Right ventricle myocardium superior (tissue), 1 donor: ENCODE results near the gene ACLY. TPM values are rescaled to one million over a fixed set of nuclear protein-coding genes. Genes with fewer than 3 reads are reported as not detected.
"Not testable (repeated sequence)": the region's sequence is repeated elsewhere in the genome, so short reads cannot be mapped to it uniquely, and the experiment has no call there.

Source experiments
- ATAC-seq: fragments of 200-7000 bp; cut with Tn5 transposase; one replicate; pipeline ENCODE4 v1.9.1; 2020; ENCODE audit warnings: mild to moderate bottlenecking; ENCODE audit not compliant: poor library complexity
- DNase-seq: peaks from one replicate; pipeline ENCODE4 v3.0.0-alpha.2; 2020
- intact Hi-C: fragments of 100-400 bp; cut with DNase I; formaldehyde crosslinking; loops from one replicate; pipeline ENCODE4 v1.11.2; 2022
- total RNA-seq: library from RNA; stranded (reverse); fragmentation: NEBNext Ultra II Directional; extraction: Animal tissue kit (Norgen Biotek cat#: 25700); gene quantifications from one replicate; pipeline ENCODE4 v1.2.1, GENCODE V29; 2021
- donor health status: DM: no; HTN: yes; CAD: no; lungs with severe emphysema.

ACLY gene
- total RNA-seq, 1 donor from 2014 or later = 24.0 TPM

DNA sequence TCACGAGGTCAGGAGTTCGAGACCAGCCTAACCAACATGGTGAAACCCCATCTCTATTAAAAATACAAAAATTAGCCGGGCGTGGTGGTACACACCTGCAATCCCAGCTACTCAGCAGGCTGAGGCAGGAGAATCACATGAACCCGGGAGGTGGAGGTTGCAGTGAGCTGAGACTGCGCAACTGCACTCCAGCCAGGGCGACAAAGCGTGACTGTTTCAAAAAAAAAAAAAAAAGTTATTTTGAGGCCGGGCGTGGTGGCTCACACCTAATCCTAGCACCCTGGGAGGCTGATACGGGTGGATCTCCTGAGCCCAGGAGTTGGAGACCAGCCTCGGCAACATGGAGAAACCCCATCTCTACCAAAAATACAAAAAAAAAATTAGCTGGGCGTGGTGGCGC lies 67.4 kb downstream of the ACLY start:
- DNase-seq, ATAC-seq, intact Hi-C loops: not testable (repeated sequence)

DNA sequence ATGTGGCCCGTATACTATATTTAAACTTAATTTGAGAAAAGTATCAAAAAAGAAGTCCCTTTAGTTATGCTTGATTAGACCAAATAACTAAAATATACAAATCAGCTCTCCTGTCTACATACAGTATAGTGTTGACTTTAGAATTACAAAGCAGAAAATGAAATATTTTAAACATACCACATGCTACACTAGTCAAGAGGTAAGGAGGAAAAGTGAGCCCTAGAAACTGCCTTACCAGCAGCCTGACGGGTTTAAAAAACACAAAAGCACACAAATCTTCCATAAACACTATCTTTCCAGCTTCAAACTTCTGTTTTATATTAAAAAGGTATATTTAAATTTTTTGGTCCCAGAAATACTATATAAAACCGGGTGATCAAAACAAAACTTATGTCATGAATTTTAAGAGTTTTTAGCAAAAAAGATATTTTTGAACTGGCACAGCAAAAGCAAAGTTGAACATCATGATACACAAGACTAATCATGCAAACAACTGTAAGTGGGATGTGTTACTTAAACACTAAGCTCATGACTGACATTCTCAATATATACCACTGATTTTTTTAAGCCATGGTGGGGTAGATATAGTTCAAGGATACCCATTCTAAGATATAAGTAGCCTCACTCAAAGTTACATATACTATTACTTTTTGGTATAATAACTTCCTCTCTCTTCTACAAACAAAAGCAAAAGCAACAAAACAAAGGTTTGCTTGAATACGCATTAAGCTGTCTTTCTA lies 69.3 kb downstream of the ACLY start:
- ATAC-seq (no peak), DNase-seq (no peak)
- intact Hi-C loops = no loop called here

DNA sequence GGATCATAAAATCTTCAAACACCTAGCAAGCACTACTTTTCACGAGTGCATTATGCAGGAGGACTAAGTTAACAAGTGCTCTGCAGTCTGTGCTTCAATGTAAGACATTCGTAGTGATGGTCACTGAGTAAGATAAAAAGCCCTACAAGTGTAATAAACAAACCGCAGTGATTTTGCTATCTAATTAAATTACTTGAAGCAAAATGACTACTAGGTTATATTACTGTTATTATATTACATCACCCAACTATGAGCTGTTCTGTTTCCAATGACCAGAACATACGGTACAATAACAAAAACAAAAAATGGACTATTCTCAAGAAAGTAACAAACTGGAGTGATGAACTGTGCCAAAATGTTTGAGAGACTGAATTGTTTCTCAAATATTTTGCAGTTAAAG lies 70.0 kb downstream of the ACLY start:
- no peak for ATAC-seq
- no peak for DNase-seq
- intact Hi-C loops = no loop called here

DNA sequence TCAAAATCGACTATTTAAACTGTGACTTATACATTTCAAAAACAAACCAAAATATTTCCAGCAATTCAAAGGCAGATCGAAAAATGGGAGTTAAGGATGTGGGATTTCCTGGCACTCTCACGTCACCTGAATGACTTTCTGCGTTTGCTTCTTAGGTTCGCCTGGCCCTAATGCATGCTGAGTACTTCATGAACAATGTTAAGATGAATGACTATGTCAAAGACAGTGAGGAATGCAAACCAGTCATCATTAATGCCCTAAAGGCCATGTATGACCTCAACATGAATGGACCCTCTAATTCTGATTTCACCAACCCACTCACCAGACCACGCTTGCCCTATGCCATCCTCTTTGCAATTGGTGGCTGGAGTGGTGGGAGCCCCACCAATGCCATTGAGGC lies 73.8 kb downstream of the ACLY start:
- intact Hi-C loops = no loop called here
- no peak for DNase-seq
- ATAC-seq = no peak

DNA sequence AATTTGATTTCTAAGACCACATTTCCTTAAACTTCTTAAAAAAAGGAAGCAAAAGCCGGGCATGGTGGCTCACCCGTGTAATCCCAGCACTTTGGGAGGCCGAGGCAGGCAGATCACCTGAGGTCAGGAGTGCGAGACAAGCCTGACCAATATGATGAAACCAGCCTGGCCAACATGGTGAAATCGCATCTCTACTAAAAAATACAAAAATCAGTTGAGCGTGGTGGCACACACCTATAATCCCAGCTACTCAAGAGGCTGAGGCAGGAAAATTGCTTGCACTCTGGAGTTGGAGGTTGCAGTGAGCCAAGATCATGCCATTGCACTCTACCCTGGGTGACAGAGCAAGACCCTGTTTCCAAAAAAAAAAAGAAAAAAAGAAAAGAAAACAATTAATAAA lies 78.0 kb downstream of the ACLY start:
- DNase-seq, intact Hi-C loops, ATAC-seq: not testable (repeated sequence)

DNA sequence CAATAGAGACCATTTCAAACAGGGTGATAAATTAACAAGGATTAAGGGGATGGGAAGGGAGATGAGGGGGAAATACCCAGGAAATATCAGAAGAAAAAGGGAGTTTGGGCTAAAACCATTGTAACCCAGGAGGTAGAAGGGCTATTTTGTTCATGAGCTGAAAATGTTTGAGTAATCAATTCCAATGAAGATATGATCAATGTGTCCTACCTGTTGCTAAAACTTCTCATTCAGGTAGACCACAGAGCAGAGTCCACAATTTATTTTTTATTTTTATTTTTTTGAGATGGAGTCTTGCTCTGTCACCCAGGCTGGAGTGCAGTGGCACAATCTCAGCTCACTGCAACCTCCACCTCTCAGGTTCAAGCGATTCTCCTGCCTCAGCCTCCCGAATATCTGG lies 79.3 kb downstream of the ACLY start:
- ATAC-seq, DNase-seq, intact Hi-C loops: not testable (repeated sequence)

DNA sequence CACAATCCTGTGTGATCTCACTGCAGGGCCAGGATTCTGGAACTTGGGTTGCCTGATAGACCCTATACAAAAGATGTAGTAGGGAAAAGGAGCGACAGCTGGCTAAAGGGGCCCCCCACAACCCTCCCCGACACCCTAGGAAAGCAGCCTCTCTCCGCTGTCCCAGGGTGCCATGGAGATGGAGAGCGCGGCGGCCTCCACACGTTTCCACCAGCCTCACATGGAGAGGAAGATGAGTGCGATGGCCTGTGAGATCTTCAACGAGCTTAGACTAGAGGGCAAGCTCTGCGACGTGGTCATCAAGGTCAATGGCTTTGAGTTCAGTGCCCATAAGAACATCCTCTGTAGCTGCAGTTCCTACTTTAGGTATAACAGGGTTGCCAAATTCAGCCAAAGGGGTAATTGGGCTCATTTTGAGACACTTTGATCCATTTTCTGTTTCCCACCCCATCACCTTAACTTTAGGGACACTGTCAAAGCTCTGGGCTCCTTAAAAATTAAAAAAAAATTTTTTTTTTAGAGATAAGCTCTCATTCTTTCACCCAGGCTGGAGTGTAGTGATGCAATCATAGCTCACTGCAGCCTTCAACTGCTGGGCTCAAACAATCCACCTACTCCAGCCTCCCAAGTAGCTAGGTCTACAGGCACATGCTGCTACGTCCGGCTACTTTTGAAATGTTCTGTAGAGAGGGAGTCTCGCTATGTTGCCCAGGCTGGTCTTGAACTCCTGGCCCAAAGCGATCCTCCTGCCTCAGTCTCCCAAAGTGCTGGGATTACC lies 80.8 kb downstream of the ACLY start, which contains the start of gene KLHL10:
Gene KLHL10 (plus strand): TSS at position 65 of the 778 bp plus-strand sequence. CDS start 108 bp downstream, at position 173.
- DNase-seq (no peak), ATAC-seq (no peak)
- intact Hi-C loops = no loop called here

DNA sequence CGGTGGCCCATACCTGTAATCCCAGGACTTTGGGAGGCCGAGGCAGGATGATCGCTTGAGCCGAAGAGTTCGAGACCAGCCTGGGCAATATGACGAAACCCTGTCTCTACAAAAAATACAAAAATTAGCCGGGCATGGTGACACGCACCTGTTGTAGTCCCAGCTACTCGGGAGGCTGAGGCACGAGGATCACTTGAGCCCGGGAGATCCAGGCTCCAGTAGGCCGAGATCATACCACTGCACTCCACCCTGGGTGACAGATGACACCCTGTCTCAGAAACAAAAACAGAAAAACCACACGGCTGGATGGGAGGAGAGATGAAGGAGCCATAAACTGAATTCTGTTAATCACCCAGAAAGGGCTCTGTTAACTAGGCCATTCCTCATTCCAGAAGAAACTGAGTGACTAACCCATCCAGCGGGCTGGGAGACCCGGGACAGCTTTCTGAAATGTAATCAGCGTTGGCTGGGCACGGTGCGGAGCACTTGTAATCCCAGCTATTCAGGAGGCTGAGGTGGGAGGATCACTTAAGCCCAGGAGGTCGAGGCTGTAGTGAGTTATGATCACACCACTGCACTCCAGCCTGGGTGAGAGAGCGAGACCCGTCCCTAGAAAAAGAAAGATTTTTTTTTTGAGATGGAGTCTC lies 82.1 kb downstream of the ACLY start:
- ATAC-seq (no peak), DNase-seq (no peak)
- intact Hi-C loops = no loop called here

DNA sequence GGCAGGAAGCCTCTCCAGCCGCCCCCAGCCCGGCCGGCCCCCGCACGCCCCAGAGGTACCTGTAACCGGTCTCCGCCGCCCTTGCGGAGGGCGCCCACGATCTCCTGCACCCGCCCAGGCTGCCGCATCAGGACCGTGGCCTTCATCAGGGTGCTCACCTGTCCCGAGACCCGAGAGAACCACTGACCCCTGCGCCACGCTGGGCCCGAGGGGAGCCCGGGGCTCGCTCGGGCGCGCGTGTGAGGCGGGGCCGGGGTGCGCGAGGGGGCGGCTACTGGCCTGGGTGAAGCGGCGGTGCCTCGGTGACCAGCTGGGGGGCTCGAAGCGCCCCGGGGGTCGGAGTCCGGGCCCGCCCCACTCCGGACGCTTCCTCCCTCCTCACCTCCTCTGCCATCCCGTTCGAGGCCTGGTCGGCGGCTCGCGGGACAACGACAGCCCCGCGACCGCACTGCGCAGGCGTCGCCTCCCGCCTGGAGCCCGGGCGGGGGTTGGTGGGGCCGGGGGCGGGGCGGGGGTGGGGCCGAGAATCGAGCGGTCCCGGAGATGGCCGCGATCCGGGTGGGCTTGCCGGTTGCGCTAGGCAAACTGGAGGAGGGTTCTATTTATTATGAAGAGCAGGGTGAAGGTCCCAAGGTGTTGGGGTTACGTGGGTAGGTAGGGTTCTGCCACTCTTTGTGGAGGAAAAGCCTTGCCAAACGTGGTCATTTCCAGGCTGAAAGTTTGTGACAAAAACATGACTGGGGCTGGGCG lies 82.8 kb downstream of the ACLY start, which contains the start of gene NT5C3B:
Gene NT5C3B (minus strand): TSS at position 433 of the 750 bp plus-strand sequence. CDS start 39 bp downstream, at position 394.
- ATAC-seq = peak; percentile 98
- DNase-seq = peak; percentile 80
- intact Hi-C loops = no loop called here

DNA sequence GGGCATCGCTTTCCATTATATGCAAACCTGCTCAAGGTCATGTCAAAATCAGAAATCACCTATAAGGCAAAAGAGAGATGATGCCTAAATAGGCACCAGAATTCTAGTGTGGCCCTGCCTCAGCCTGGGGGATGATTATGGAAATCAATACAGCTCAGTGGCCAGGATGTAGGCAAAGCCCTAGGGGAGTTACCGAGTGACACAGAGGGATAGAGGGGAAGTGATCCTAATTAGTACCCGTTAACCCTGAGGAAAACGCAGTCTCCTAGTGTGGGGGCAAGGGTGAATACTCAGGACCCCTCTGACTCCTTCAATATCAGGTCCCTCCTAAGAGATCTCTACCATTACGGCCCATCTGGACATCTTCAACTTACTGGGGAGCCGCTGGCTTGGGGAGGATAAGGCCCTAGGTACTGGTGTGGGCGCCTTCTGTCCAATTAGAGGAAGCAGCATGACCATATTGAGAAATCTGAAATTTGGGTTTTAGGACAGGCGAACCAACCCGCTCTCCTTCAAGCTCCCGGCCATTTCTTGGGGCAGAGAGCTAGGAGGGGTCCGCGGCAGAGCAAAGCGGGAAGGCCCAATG lies 83.4 kb downstream of the ACLY start:
- DNase-seq (no peak), ATAC-seq (peak; percentile 63)
- intact Hi-C loops = no loop called here

DNA sequence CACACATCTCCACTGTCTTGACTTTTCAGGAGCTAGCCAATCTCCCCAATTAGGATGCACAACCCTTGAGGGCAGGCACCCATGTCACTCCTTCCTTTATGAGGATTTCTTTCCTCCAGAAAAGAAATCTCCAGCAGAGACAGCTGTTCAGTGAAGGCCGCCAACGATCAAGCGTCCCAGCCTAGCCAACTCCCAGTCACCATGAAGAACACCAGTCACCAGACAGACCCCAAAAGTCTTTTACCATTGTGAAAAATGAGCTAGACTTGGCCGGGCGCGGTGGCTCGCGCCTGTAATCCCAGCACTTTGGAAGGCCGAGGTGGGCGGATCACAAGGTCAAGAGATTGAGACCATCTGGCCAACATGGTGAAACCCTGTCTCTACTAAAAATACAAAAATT lies 88.8 kb downstream of the ACLY start:
- peak; percentile 20 for DNase-seq
- intact Hi-C loops = not testable (repeated sequence)

DNA sequence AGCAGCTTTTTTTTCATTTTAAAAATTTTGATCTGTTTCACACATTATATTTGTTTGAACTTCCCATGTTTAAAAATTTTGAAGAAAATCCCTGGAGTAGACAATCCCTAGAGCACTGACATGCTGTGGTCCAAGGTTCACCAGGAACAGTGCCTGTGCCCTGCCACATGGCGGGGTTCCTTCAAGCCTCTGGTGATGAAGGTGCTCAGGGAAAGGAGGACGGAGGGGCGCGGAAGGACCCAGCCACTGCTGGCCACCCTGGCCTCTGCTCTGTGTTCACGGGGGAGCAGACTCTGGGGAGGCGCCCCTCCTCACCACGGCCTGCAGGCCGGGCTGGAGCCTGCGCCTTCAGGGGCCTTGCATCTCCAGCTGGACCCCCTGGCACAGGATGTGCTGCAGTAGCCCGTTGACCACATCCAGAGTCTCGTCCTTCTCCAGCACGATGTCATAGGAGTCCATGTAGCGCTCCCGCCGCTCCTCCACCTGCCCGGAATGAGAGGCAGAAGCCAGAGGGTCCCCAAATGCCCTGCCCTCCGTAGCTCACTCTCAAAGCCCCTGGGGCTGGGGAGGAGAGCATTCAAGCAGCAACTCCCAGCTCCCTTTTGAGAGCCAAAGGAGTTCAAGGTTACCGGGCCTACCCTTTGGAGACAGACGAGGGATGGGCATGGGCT lies 93.4 kb downstream of the ACLY start:
- DNase-seq (peak; percentile 35), ATAC-seq (no peak)
- intact Hi-C loops = no loop called here

More for the DNA sequence above, 88.8 kb downstream of the ACLY start:
- not testable (repeated sequence) for ATAC-seq

DNA sequence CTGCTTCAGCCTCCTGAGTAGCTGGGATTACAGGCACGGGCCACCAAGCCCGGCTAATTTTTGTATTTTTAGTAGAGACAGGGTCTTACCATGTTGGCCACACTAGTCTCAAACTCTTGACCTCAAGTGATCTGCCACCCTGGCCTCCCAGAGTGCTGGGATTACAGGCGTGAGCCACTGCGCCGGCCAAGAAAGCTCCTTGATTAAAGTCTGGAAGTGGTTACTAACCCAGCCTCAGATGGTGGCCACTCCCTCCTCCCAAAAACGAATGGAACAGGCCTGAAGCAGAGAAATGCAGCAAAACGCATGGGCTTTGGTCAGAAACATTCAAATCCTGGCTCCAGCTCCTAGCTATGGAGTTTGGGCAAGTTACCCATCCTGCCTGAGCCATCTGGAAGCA lies 94.7 kb downstream of the ACLY start:
- intact Hi-C loops = no loop called here
- ATAC-seq (no peak), DNase-seq (peak; percentile 36)

DNA sequence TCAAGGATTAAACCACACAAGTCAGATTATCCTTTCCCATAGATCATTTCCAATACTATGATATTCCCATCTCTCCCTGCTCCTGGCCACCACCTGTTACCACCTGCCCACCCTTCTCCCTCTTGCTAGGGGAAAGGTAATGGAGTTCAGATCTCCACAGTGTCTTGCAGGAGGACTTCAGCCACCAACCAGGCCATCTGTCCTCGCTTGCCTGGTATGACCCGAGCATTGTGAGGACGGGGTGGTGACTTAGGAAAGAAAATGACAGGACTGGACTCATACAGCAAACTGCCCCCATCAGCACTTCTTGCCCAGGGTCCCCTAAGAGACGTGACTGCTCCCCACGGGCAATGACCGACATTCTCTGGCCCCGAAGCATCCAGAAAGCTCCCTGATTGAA lies 95.2 kb downstream of the ACLY start:
- peak; percentile 7 for DNase-seq
- intact Hi-C loops = no loop called here
- no peak for ATAC-seq

DNA sequence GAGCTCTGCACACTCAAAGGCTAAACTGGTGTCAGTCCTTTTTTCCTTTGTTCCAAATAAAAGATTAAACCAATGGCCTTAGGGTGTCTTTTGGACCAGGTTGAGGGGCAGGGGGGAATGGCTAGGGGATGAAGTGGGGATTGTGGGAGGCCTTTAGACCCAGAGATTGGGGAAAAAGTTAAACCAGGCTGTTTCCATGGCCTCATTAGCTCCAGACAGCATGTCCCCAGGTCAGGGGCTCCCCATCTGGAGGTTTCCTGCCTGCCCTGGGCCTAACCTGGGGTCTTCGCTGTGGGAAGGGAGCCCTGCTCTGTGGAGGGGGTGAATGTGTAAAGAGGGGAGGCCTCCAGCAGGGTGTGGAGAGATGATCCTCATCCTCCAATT lies 95.6 kb downstream of the ACLY start:
- intact Hi-C loops = no loop called here
- ATAC-seq = no peak
- DNase-seq = no peak

DNA sequence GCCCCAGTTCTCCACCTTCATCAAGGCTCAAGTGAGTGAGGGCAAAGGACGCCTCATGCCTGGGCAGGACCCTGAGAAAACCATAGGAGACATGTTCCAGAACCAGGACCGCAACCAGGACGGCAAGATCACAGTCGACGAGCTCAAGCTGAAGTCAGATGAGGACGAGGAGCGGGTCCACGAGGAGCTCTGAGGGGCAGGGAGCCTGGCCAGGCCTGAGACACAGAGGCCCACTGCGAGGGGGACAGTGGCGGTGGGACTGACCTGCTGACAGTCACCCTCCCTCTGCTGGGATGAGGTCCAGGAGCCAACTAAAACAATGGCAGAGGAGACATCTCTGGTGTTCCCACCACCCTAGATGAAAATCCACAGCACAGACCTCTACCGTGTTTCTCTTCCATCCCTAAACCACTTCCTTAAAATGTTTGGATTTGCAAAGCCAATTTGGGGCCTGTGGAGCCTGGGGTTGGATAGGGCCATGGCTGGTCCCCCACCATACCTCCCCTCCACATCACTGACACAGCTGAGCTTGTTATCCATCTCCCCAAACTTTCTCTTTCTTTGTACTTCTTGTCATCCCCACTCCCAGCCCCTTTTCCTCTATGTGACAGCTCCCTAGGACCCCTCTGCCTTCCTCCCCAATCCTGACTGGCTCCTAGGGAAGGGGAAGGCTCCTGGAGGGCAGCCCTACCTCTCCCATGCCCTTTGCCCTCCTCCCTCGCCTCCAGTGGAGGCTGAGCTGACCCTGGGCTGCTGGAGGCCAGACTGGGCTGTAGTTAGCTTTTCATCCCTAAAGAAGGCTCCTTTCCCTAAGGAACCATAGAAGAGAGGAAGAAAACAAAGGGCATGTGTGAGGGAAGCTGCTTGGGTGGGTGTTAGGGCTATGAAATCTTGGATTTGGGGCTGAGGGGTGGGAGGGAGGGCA lies 96.3 kb downstream of the ACLY start:
- no peak for ATAC-seq
- intact Hi-C loops = no loop called here
- DNase-seq = no peak

DNA sequence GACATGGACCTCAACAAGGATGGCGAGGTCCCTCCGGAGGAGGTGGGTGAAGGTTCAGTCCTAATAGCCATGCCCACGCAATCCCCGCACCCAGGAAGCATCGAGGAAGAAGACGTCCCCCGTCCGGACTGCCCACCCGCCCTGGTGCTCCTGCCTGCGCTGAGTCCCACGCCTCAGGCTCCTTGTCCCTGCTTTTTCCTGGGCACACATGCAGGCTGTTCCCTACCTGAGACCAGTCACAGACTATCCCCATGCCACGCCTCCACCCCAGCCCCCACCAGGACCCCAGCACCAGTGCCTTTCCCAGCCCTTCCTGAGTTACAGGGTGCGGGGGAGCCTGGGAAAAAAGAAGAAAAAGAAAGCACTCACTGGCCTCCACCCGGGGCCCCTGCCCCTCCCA lies 97.0 kb downstream of the ACLY start:
- DNase-seq = no peak
- ATAC-seq = no peak
- intact Hi-C loops = no loop called here
